CD4-positive, CD25-positive, alpha-beta regulatory T cell (primary cell): Measurements from ENCODE around the gene GSTM2. TPM values are rescaled to one million over a fixed set of nuclear protein-coding genes. Genes with fewer than 3 reads are reported as not detected.
"Not testable (repeated sequence)": the region's sequence is repeated elsewhere in the genome, so short reads cannot be mapped to it uniquely, and the experiment has no call there.

ENCODE experiments used
- ATAC-seq, 2 donors: fragments of 150-1000 bp; cut with Tn5 transposase; one replicate each; pipeline ENCODE4 v1.10.0; 2021; ENCODE audit warnings: low read depth in 2 of 2, moderate number of reproducible peaks in 2 of 2, moderate library complexity in 1 of 2
- DNase-seq, 3 donors: peaks; one replicate each; pipeline versions ENCODE4 v3.0.0 to v3.0.0-alpha.2; 2012 to 2022; ENCODE audit warnings: mixed read lengths in 1 of 3
- H3K27ac ChIP-seq: one replicate; pipeline ENCODE4 v1.7.0; 2013; ENCODE audit warnings: mild to moderate bottlenecking, low read length; ENCODE audit not compliant: insufficient read depth, poor library complexity, severe bottlenecking
- H3K27me3 ChIP-seq: one replicate; pipeline ENCODE4 v1.7.0; 2013; ENCODE audit warnings: low read length; ENCODE audit not compliant: control insufficient read depth, insufficient read depth
- H3K36me3 ChIP-seq: one replicate; pipeline ENCODE4 v1.7.0; 2013; ENCODE audit warnings: mild to moderate bottlenecking, low read length, moderate library complexity; ENCODE audit not compliant: control insufficient read depth, insufficient read depth
- H3K4me1 ChIP-seq: 2 replicates; pipeline ENCODE4 v1.7.0; 2013; ENCODE audit warnings: mild to moderate bottlenecking, low read length; ENCODE audit not compliant: insufficient read depth, control insufficient read depth, poor library complexity, severe bottlenecking
- H3K4me3 ChIP-seq: one replicate; pipeline ENCODE4 v1.7.0; 2013; ENCODE audit warnings: low read depth, mild to moderate bottlenecking, low read length, moderate library complexity
- H3K9me3 ChIP-seq, 2 experiments: 1 replicate in 1 of 2; 2 replicates in 1 of 2; pipeline ENCODE4 v1.7.0; 2013; ENCODE audit warnings: low read length in 2 of 2, mild to moderate bottlenecking in 1 of 2, moderate library complexity in 1 of 2; ENCODE audit not compliant: control insufficient read depth in 2 of 2
- H3K27ac Mint-ChIP-seq, 3 donors: one replicate each; pipeline ENCODE4 v1.8.0; 2020 to 2022; ENCODE audit warnings: mild to moderate bottlenecking in 3 of 3, mixed read lengths in 3 of 3, moderate library complexity in 2 of 3
- H3K27me3 Mint-ChIP-seq: one replicate; pipeline ENCODE4 v1.8.0; 2022; ENCODE audit warnings: mild to moderate bottlenecking, mixed read lengths
- H3K36me3 Mint-ChIP-seq: one replicate; pipeline ENCODE4 v1.8.0; 2020; ENCODE audit warnings: mixed read lengths
- H3K4me1 Mint-ChIP-seq, 4 donors: one replicate each; pipeline ENCODE4 v1.8.0; 2020 to 2022; ENCODE audit warnings: mixed read lengths in 4 of 4, mild to moderate bottlenecking in 1 of 4
- H3K4me3 Mint-ChIP-seq, 4 donors: one replicate each; pipeline ENCODE4 v1.8.0; 2020 to 2022; ENCODE audit warnings: mild to moderate bottlenecking in 4 of 4, mixed read lengths in 4 of 4, moderate library complexity in 3 of 4
- H3K9me3 Mint-ChIP-seq, 7 donors: one replicate each; pipeline ENCODE4 v1.8.0; 2020 to 2022; ENCODE audit warnings: mixed read lengths in 7 of 7, mild to moderate bottlenecking in 3 of 7, moderate library complexity in 2 of 7
- polyA plus RNA-seq, 4 donors: library from polyadenylated mRNA; unstranded; fragments of 300-500 nt; fragmentation: Illumina TruSeq; gene quantifications; one replicate each; pipeline ENCODE4 v1.2.3, GENCODE V29; 2021
- total RNA-seq: library from RNA; stranded (reverse); gene quantifications from one replicate; pipeline ENCODE4 v1.2.3, GENCODE V29; 2022

Gene GSTM2
- total and polyA plus RNA-seq, 5 donors from 2014 or later: 8.0 to 36.2 (median 11.8) TPM

GRCh38 chr1:109705411-109705810, 37.6 kb downstream of the GSTM2 start:
- Mint-ChIP-seq H3K9me3 (peaks cover 2 to 31% (median 7%) of the 10 kb centered on the region in 7 donors), H3K4me1 (no peaks in the 10 kb centered on the region), H3K36me3 (peaks cover 13% of the 10 kb centered on the region), H3K27ac (no peak overlapping the region), H3K27me3 (no peaks in the 10 kb centered on the region), H3K4me3 (no peak overlapping the region)
- no peaks in the 10 kb centered on the region for H3K9me3 ChIP-seq
- DNase-seq: no peak
- no peak overlapping the region for H3K27ac ChIP-seq
- ATAC-seq: no peak
- H3K27me3 ChIP-seq: no peaks in the 10 kb centered on the region
- H3K36me3 ChIP-seq: no peaks in the 10 kb centered on the region
- no peaks in the 10 kb centered on the region for H3K4me1 ChIP-seq
- no peak overlapping the region for H3K4me3 ChIP-seq

- H3K27me3 ChIP-seq, H3K4me1 Mint-ChIP-seq, H3K4me1 ChIP-seq, H3K27me3 Mint-ChIP-seq, DNase-seq, H3K4me3 ChIP-seq, H3K27ac ChIP-seq, H3K4me3 Mint-ChIP-seq, H3K36me3 ChIP-seq, ATAC-seq, H3K9me3 ChIP-seq: not testable (repeated sequence)
- H3K9me3 Mint-ChIP-seq: peaks cover 2 to 23% (median 7%) of the 10 kb centered on the region in 7 donors
- H3K36me3 Mint-ChIP-seq: peaks cover 12% of the 10 kb centered on the region
- H3K27ac Mint-ChIP-seq: peak overlapping the region in 1 of 3 donors; percentile 32
These were observed 41.1 kb downstream of the GSTM2 start for GRCh38 chr1:109708949-109709348.

GRCh38 chr1:109709822-109710221, 42.0 kb downstream of the GSTM2 start:
- not testable (repeated sequence) for H3K4me1 ChIP-seq, ATAC-seq, H3K9me3 ChIP-seq, H3K4me1 Mint-ChIP-seq, H3K36me3 ChIP-seq, H3K4me3 ChIP-seq, H3K4me3 Mint-ChIP-seq, DNase-seq, H3K36me3 Mint-ChIP-seq, H3K27me3 ChIP-seq, H3K27ac Mint-ChIP-seq, H3K27ac ChIP-seq
- peaks cover 2 to 17% (median 7%) of the 10 kb centered on the region in 7 donors for H3K9me3 Mint-ChIP-seq
- peaks cover 15% of the 10 kb centered on the region for H3K27me3 Mint-ChIP-seq

- Mint-ChIP-seq H3K27me3 (peaks cover 15% of the 10 kb centered on the region), H3K9me3 (peaks cover 2 to 17% (median 7%) of the 10 kb centered on the region in 7 donors), H3K4me3 (peak within 1 kb of the TSS in 1 of 4 donors; percentile 48), H3K27ac (peak within 1 kb of the TSS in 1 of 3 donors; percentile 52)
- not testable (repeated sequence) for H3K36me3 ChIP-seq, H3K4me1 Mint-ChIP-seq, H3K4me3 ChIP-seq, ATAC-seq, H3K36me3 Mint-ChIP-seq, H3K27ac ChIP-seq, DNase-seq, H3K27me3 ChIP-seq, H3K9me3 ChIP-seq, H3K4me1 ChIP-seq
These were observed 43.9 kb downstream of the GSTM2 start, which contains the start of gene GSTM5 for GRCh38 chr1:109711593-109712320. Gene GSTM5, plus strand, starts transcription at chr1:109712251. Its CDS starts 62 bp downstream, at chr1:109712313.

GRCh38 chr1:109712321-109712864, 44.5 kb downstream of the GSTM2 start:
- Mint-ChIP-seq H3K4me3 (no peak overlapping the region), H3K27me3 (peaks cover 15% of the 10 kb centered on the region), H3K27ac (peak overlapping the region in 1 of 3 donors; percentile 52), H3K9me3 (peaks cover 2 to 17% (median 7%) of the 10 kb centered on the region in 7 donors), H3K4me1 (no peaks in the 10 kb centered on the region), H3K36me3 (peaks cover 7% of the 10 kb centered on the region)
- Histone ChIP-seq H3K27ac (no peak overlapping the region), H3K4me3 (no peak overlapping the region), H3K9me3 (no peaks in the 10 kb centered on the region), H3K4me1 (no peaks in the 10 kb centered on the region), H3K27me3 (no peaks in the 10 kb centered on the region), H3K36me3 (no peaks in the 10 kb centered on the region)
- ATAC-seq: no peak
- DNase-seq: no peak

GRCh38 chr1:109713636-109714035, 45.8 kb downstream of the GSTM2 start:
- no peak for ATAC-seq
- no peak for DNase-seq
- peaks cover 15% of the 10 kb centered on the region for H3K27me3 Mint-ChIP-seq
- H3K4me1 ChIP-seq: no peaks in the 10 kb centered on the region
- no peak overlapping the region for H3K4me3 ChIP-seq
- H3K36me3 ChIP-seq: no peaks in the 10 kb centered on the region
- H3K9me3 ChIP-seq: no peaks in the 10 kb centered on the region
- peaks cover 7% of the 10 kb centered on the region for H3K36me3 Mint-ChIP-seq
- H3K4me1 Mint-ChIP-seq: no peaks in the 10 kb centered on the region
- H3K9me3 Mint-ChIP-seq: peaks cover 2 to 10% (median 4%) of the 10 kb centered on the region in 7 donors
- no peak overlapping the region for H3K4me3 Mint-ChIP-seq
- no peaks in the 10 kb centered on the region for H3K27me3 ChIP-seq
- no peak overlapping the region for H3K27ac ChIP-seq
- no peak overlapping the region for H3K27ac Mint-ChIP-seq

- H3K27me3 Mint-ChIP-seq: peaks cover 20% of the 10 kb centered on the region
- H3K4me1 ChIP-seq: no peaks in the 10 kb centered on the region
- H3K9me3 Mint-ChIP-seq: peaks cover 0 to 5% (median 0%) of the 10 kb centered on the region in 7 donors
- H3K27ac ChIP-seq: no peak overlapping the region
- no peak overlapping the region for H3K4me3 ChIP-seq
- H3K4me1 Mint-ChIP-seq: no peaks in the 10 kb centered on the region
- no peaks in the 10 kb centered on the region for H3K36me3 ChIP-seq
- no peak overlapping the region for H3K4me3 Mint-ChIP-seq
- ATAC-seq (no peak), DNase-seq (no peak)
- no peak overlapping the region for H3K27ac Mint-ChIP-seq
- no peaks in the 10 kb centered on the region for H3K9me3 ChIP-seq
- H3K27me3 ChIP-seq: no peaks in the 10 kb centered on the region
- H3K36me3 Mint-ChIP-seq: no peaks in the 10 kb centered on the region
These were observed 47.0 kb downstream of the GSTM2 start for GRCh38 chr1:109714661-109715372.
